Retinal pigment epithelial cell (primary cell): ENCODE measurements around the gene IGIP.

Experiments used
- DNase-seq: peaks from one replicate; pipeline ENCODE4 v3.0.0-alpha.2; 2010; ENCODE audit warnings: low read depth
- H3K4me3 ChIP-seq: 2 replicates; pipeline ENCODE4 v1.5.1; 2011; ENCODE audit warnings: mild to moderate bottlenecking, low read length, control low read depth, moderate library complexity
- CTCF ChIP-seq: conservative IDR thresholded peaks from 2 replicates; pipeline ENCODE4 v1.5.1; 2011; ENCODE audit warnings: low read depth, low read length, control low read depth, inconsistent platforms

Gene IGIP

GRCh38 chr5:140106805-140107311 is 18.9 kb upstream of the IGIP start:
- no peak for TF ChIP-seq CTCF
- DNase-seq: no peak
- peak overlapping the region; percentile 75 for H3K4me3 ChIP-seq

- DNase-seq: peak; percentile 65
- TF ChIP-seq CTCF: peak; percentile 11
- H3K4me3 ChIP-seq: peak overlapping the region; percentile 75
Observed at GRCh38 chr5:140107312-140108092, 18.2 kb upstream of the IGIP start.

- no peak for DNase-seq
- TF ChIP-seq CTCF: no peak
- H3K4me3 ChIP-seq: peak overlapping the region; percentile 75
Observed at GRCh38 chr5:140108093-140109017, 17.4 kb upstream of the IGIP start.

- peak overlapping the region; percentile 75 for H3K4me3 ChIP-seq
- no peak for DNase-seq
- no peak for TF ChIP-seq CTCF
Observed at GRCh38 chr5:140109018-140109758, 16.5 kb upstream of the IGIP start.

DNA sequence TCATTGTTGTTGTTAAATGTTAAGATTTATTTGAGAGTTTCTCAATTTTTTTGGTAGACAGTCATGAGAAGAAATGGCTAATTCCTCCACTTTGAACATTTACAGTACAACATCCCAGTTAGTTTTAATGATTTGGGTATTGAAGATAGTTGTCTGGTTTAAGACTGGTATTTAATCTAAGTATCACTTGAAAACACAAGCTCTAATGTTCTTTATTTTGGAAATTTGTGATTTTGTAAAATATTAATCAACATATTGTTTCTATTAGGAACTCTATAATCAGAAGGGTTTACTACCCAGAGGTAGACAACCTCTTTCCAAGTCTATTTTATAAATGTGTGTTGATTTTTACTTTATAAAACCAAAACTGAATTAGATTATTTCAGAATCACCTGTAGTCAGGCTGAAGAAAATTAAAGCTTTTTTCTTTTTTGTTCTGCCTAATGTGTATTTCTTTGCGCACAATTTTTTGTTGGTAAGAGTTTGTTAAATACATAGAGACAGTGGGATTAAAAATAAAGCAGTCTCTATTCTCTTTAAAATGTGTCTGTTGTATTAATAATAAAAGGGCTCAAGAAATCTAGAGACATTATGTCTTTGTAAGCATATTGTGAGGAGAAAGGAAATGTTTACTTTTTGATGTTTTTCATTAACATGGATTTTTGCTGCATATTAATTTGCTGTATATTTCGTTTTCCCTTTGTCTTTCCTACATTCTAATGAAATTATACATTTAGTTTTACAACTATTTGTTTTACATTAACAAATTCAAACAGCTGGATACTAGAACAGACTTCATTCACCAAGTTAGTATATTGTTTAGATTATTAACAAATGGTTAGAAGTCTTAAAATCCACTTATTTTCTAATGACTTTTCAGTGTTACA is 15.7 kb upstream of the IGIP start:
- no peak overlapping the region for H3K4me3 ChIP-seq
- DNase-seq: no peak
- no peak for TF ChIP-seq CTCF

GRCh38 chr5:140110646-140110957 is 15.1 kb upstream of the IGIP start:
- H3K4me3 ChIP-seq: no peak overlapping the region
- DNase-seq: no peak
- no peak for TF ChIP-seq CTCF
